Dedifferentiated amniotic fluid mesenchymal stem cell (primary cell): ENCODE results near the gene C1orf226.

Experiments
- DNase-seq: peaks from one replicate; pipeline ENCODE4 v3.0.0-alpha.2; 2016; ENCODE audit errors: extremely low spot score

The C1orf226 gene

DNA sequence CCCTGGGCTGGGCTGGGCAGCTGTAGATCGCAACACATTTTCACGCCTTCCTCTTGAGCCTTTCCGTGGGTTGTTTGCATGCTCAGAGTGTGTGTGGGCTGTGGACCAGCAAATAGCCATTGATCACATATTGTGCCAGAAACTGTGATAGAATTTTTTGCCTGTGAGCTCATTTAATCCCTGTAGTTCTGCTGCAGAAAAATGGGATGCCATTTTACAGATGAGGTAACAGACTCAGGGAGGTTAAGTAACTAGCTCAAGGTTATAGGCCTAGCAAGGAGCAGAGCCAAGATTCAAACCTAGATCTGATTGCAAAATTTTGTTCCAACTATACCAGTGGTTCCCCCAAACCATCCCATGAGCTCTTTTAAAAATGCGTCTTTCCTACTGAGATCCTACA lies 15.4 kb upstream of the C1orf226 start:
- no peak for DNase-seq

DNA sequence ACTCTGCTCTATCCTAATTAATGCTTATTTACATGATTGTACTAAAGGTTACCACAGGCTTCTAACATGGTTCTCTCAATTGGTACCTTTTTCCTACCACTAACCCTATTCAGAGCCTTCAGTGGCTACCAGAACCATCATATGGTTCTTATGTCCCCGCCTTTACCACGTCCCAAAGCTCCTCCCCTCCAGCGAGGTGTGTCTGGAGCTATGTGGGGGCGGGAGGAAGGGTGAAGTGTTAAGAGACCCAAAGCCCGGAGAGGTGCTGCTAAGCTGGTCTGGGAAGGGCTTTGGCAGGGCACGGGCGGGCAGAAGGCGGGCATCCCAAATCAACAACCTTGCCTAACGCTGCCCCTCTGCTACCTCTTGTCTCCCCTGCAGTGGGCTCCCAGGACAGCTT lies 14.9 kb upstream of the C1orf226 start:
- DNase-seq = no peak

DNA sequence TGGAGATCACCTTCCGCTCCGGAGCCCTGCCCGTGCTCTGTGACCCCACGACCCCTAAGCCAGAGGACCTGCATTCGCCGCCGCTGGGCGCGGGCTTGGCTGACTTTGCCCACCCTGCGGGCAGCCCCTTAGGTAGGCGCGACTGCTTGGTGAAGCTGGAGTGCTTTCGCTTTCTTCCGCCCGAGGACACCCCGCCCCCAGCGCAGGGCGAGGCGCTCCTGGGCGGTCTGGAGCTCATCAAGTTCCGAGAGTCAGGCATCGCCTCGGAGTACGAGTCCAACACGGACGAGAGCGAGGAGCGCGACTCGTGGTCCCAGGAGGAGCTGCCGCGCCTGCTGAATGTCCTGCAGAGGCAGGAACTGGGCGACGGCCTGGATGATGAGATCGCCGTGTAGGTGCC lies 14.5 kb upstream of the C1orf226 start:
- no peak for DNase-seq

- DNase-seq = no peak
These were observed 13.8 kb upstream of the C1orf226 start for GRCh38 chr1:162367772-162368171.

DNA sequence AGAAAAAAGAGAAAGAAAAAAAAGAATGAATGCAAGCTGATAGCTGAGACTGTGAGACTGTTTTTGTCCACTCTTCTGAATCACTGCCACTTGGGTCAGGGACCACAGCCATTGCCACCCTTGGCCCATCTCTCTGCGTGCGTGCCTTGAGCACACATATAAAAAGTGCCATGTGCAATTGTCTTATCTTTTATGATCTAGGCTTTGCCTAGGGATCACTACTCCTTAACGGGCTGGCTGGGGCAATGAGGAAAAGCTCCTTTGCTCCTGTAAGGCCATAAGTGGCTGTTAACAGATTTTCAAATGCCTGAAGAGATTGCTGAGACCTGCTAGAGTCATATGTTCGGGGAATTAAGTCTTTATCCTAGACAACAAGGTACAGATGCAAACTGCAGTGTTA lies 13.1 kb upstream of the C1orf226 start:
- no peak for DNase-seq

DNA sequence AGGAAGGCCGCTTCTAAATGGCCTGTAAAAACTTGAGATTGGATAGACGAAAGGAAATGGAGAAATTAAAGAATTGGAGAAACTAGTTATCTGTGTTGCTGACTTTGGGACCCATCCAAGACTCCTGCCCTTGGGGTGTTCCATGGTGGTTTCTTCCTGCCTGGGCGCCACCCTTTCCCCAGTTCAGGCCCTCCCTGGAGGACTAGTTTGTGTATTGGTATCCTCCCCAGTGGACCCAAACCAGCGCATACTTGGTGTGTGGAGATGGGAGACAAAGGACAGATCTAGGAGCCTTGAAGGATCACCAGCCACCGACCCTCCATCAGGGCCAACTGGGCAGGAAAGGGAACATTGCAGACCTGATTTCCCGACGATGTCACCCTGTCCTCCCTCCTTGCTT lies 12.0 kb upstream of the C1orf226 start:
- DNase-seq = no peak

DNA sequence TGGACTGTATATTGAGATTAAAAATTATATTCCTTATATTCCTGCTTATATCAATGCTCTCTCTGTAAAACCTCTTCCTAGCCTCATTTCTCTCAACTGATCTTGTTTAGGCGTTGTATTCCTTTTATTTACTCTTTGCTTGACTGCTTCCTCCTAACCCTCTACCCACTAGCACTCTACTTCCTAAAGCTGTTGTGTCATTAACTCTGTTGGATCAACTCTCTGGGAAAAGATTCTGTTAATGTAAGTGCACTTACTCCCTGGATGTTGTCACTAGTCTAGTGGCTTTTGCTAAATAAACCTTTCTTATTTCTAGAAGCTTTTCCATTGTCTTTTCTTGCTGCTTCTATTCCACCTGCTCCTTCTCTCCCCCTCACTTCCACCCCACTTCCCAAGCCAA lies 11.4 kb upstream of the C1orf226 start:
- no peak for DNase-seq

DNA sequence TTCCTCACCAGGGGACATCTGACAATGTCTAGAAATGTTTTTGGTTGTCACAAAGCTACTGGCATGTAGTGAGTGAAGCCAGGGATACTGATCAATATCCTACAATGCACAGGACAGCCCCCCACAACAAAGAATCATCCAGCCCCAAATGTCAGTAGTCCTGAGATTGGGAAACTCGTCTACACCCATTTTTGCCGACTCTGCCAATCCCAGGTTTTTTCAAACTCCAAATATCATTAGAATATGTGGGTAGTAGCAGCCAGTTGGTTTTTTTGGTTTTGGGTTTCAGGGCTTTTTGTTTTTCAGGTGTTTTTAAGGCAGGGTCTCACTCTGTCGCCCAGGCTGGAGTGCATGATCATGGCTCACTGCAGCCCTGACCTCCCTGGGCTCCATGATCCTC lies 10.8 kb upstream of the C1orf226 start:
- DNase-seq = no peak

DNA sequence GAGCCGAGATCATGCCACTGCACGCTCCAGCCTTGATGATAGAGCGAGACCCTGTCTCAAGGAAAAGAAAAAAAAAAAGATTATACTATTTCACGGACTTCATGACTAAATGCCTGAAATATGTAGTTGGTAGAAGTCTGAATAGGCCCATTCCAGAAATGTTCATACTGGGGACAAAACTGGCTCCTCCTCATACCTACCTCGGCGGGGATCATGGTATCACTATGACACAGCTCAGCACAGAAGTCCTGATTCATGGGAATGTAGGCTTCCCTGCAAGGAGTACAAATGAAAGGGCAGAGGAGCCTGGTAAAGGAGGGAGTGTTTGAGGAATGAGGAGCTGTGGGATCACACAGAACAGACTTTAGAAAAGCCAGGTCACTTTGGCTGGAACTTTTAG lies 9.9 kb upstream of the C1orf226 start:
- DNase-seq = no peak

GRCh38 chr1:162372159-162373071 lies 9.1 kb upstream of the C1orf226 start:
- DNase-seq = no peak

DNA sequence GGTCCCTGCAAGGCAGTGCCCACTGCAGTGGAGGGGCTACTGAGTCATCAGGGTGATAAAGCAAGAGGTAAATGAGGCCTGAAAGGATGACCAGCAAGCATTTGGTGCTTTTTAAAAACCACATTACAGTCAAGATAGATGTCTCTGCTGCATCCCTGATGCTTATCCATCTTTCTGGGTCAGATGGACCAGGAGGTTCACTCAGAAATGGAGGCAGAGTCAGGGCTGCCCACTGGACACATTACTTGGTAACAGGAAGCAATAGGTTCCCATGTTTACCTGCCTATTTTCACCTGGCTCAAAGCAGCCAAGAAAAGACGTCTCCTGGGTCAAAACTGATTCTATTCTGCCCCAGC lies 8.5 kb upstream of the C1orf226 start:
- DNase-seq = no peak

- no peak for DNase-seq
These were observed 7.8 kb upstream of the C1orf226 start for GRCh38 chr1:162373541-162374260.

DNA sequence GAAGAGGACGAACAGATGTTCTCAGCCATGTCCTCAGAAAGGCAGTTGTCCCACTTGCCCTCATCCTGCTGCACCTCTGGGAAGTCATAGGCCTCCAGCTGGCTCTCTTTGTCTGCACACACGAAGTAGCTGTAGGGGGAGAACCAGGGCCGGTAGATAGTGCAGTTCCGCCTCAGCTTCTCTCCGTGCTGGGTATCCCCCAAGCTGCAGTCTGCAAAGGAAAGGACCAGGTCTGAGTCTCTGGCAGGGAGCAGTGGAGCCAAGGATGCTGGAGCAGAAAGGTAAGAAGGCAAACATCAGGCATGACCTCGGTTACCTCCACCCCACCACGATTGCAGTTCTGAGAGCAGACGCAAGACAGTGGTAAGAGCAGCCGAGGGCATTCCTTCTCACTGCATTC lies 7.1 kb upstream of the C1orf226 start:
- DNase-seq = no peak

DNA sequence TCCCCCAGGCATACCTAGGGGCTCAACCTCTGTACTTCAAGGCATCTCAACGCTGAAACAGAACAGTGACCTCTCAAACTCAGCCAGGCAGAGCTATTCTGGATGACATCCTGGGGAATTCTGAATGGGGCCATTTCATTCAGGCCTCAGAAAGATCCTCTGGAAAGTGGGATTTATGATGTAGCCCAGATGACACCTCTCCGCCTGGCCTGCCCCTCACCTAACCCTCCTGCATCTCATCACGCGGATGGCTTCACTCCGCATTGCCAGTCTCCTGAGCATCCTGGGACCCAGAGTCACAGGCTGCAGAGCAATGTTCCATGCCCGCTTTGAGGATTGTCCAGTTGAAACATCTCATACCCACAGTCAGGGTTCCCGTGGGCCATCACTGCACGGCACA lies 6.1 kb upstream of the C1orf226 start:
- DNase-seq = no peak

GRCh38 chr1:162376691-162377090 lies 4.8 kb upstream of the C1orf226 start, which contains the start of gene SPATA46:
Gene SPATA46 (minus strand): TSS chr1:162376854. CDS start chr1:162376790, 64 bp downstream.
- DNase-seq = no peak

DNA sequence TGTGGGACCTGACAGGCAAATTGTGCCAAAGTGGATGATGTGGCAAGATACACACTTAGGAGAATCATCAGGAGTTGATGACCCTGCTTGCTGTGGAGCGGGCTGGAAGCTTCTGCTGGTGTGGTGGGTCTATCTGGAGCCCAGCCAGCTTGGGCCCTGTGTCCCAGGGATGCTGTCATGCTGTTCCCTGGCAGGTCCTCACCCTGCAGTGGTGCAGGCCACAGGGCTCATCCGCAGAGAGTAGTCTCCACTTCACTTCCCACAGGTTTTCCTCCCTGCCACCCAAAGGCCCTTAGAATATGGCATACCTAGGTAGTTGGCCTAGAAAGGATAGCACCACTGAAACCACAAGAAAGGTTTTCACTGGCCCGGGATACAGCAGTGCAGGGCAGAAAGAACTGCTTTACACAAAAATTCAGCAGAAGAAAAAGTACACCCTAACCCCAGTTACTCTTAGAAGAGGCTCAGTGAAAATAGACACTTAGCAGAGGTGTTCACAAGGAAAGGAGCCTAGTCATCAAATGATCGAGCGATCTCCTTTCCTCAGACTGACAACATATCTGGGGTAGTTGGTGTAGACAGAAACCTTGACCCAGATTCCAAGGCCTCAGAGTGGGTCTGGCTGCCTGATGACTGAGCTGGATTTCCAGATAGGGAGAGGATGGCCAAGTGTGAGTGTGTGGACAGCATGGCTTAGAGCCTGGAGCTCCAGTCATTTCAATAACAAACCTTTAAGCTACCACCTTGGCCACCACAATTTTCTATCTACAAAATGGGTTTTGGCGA lies 1.3 kb upstream of the C1orf226 start:
- no peak for DNase-seq

DNA sequence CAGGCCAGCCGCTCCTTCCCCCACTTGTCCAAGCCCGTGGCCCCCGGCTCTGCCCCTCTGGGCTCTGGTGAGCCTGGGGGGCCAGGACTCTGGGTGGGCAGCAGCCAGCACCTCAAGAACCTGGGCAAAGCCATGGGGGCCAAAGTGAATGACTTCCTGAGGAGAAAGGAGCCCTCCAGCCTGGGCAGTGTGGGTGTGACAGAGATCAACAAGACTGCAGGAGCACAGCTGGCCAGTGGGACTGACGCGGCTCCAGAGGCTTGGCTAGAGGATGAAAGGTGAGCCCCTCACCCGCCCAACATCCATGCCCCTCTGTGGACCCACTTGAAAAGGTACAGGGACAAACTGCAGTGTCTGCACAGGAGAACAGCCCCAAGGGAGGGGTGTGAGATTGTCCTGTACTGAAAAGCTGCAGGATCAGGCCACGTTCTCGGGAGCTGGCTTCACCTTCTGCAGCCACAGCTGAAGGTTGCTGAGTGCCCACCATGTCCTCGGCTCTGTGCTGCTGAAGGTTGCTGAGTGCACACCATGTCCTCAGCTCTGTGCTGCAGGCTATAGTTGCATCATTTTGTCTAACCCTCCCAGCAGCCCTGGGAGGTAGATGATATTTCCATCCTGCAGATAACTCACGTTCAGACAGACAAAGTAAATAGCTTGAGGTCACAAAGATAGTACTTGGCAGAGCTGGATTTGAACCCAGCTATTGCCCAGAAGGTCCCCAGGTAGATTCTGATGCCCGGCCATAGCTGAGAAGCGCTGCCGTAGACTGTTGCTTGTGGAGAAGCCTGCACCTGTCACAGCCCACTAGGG lies 618 bp downstream of the C1orf226 start:
- DNase-seq = no peak

DNA sequence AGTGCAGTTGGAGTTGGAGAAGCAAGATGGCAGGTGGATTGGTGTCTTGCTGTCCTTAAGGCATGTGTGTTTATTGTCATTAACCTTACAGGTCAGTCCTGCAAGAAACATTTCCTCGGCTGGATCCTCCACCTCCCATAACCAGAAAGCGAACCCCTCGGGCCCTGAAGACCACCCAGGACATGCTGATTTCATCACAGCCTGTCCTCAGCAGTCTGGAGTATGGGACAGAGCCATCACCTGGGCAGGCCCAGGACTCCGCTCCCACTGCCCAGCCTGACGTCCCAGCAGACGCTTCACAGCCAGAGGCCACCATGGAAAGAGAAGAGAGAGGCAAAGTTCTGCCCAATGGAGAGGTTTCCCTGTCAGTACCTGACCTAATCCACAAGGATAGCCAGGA lies 1.6 kb downstream of the C1orf226 start:
- no peak for DNase-seq

DNA sequence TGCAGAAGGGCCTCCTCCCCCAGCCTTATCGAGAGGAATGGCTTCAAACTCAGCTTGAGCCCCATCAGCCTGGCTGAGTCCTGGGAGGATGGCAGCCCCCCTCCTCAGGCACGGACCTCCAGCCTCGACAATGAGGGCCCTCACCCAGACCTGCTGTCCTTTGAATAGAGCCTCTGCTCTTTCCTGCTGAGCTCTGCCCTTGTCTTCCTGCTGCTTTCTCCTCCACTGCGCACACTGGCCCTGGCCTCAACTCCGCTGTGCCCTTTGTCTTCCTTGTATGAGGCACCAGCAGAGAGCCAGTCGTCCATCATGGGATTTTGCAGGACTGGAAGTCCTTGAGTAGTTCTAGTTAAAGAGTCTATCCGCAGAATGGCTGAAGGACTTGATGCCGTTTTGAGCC lies 2.0 kb downstream of the C1orf226 start:
- no peak for DNase-seq

GRCh38 chr1:162384116-162384515 lies 2.6 kb downstream of the C1orf226 start:
- no peak for DNase-seq

DNA sequence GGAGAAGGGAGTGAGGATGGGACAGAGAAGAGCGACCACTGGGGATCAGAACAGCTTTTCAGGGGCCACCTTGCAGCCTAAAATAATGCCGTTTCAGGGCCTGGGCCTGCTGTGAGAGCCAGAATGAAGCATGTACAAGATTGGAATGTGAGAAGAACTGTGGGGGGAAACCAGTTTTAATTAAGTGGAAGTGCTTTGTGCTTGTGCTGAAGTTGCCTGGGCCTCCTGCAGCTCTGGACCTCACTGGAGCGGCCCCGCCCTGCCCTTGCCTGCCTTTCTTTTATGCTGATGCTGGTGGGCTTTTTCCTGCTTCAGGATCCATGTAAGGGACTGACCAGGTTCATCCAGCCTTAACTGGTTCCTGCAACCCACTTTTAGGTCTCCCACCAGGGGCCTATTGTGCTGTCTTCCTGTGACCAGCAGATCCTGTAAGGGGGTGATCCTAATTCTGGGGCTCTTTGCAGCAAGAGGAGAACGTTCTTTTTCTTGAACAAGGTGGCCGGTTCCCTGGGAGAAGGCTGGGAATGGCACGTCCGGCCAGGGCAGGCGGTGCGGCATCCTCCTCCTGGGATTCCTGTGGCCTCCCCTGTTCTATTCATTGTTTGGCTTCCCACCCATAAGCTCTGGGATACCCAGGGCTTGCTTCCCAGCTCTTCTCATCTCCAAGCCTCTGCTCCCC lies 3.2 kb downstream of the C1orf226 start:
- no peak for DNase-seq
